Body of pancreas (tissue), 4 donors: ENCODE results near the gene CREB5.

Experiments
- CTCF ChIP-seq, 7 experiments: fragments of 450-650 bp in 4 of 7; fragments of 200-600 bp in 3 of 7; sonication (generic) in 3 of 7; IDR thresholded peaks; one replicate each; pipeline ENCODE4 v1.5.1; 2016 to 2019; ENCODE audit warnings: antibody characterized with exemption in 7 of 7
- POLR2A ChIP-seq, 3 donors: fragments of 450-650 bp; IDR thresholded peaks; one replicate each; pipeline ENCODE4 v1.6.1; 2016; ENCODE audit warnings: antibody characterized with exemption in 3 of 3, mild to moderate bottlenecking in 2 of 3

GRCh38 chr7:28425496-28425895 lies 13.2 kb downstream of the CREB5 start:
- TF ChIP-seq CTCF (IDR thresholded peaks at IDR 0.05), result no peak
- TF ChIP-seq POLR2A (IDR thresholded peaks at IDR 0.05), result no peak
